GM18505 (cell line): ENCODE measurements around the gene PNMA6F.

Experiments used
- ATAC-seq: cut with Tn5 transposase; IDR thresholded peaks from one replicate; pipeline ENCODE4 v1.9.1; 2021; ENCODE audit not compliant: unreplicated experiment
- POLR2A ChIP-seq: IDR thresholded peaks from 4 replicates; pipeline ENCODE4 v1.6.1; 2011; ENCODE audit warnings: borderline replicate concordance; ENCODE audit not compliant: insufficient read depth, insufficient read length; ENCODE audit errors: extremely low read depth

PNMA6F gene

DNA sequence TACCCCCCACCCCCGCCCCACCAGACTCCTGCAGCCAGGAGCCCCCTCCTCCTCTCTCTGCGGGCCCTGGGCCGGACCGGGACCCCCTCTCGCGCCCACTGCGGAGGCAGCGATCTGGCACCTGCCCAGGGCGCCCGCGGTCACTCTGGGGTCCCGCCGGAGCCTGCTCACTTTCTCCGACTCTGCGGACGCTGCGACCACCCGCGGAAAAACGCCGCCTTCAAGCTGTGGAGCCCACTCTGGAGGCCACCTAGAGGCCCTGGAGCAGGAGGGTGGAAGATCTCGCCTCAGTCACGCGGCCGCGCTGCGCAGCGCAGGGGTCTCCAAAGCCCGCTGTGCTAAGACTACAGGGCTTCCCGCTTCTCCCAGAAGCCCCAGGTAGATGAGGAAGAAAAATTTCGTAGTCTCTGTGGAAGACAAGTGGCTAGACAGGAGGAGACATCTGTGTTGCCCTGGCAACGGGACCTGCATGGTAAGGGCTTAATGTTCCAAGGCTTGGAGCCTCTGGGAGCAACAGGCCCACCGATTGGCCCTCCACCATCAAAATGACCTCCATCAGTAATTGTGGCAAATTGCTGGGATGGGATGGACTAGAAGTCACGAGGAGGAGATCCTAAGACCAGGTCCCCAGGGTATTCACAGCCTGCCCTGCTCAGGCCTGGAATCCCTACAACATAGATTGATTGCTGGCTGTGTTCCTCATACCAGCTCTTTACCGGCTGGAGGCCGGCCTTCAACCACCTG, at the start of gene PNMA6F:
TSS of gene PNMA6F (minus strand) at position 387 of the 744 bp plus-strand sequence. CDS start 1,093 bp downstream, outside the sequence.
- TF ChIP-seq POLR2A: no peak
- ATAC-seq: no peak

DNA sequence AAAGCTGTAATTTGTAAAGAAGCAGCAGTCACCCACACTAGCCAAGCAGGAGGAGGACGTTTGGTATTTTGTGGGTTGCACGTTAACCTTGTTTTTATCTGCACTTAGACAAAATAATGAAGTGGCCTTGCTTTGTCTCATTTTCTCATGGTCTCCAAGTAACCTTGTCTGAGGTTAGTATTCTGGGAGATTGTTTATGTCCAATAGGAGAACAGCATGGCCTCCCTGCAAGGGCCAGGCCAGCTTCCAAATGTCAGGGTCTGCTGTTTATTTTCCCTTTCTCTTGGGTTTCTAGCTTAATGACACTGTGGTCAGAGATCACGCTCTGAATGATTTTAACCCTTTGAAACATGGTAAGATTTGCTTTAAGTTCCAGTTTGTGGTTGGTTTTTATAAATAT, 49.7 kb upstream of the PNMA6F start:
- no peak for TF ChIP-seq POLR2A
- no peak for ATAC-seq

DNA sequence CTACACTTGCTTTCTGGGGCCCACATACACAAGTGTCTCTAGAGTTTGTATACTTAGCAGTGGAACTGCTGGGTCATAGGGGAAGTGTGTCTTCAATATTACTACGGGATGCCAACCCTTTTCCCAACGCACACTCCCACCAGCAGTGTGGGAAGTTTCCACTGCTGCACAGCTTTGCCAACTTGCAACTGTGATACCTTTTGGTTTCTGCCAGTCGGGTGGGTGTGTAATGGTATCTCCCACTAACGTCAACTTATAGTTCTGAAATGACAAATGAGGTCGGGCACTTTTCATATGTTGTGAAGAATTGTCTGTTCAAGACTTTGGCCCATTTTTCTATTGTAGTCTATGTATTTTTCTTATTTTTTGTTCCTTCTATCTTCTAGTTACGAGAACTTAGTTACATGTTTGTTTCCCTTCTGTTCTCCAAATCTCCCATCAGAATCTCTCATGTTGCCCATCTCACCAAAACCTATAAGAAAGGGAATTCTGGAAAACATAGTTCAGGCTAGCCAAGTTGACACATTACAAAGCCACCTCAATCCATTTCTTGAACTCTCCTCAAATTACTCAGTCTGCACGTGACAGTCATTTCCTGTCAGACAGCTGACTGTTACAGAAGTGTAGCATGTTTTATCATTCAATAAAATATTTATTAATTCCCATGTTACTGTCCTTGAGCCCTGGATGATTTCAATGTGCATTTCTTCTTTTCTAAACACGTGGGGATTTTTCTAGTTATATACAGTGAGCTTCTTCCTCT, 48.9 kb upstream of the PNMA6F start:
- TF ChIP-seq POLR2A: no peak
- ATAC-seq: no peak

DNA sequence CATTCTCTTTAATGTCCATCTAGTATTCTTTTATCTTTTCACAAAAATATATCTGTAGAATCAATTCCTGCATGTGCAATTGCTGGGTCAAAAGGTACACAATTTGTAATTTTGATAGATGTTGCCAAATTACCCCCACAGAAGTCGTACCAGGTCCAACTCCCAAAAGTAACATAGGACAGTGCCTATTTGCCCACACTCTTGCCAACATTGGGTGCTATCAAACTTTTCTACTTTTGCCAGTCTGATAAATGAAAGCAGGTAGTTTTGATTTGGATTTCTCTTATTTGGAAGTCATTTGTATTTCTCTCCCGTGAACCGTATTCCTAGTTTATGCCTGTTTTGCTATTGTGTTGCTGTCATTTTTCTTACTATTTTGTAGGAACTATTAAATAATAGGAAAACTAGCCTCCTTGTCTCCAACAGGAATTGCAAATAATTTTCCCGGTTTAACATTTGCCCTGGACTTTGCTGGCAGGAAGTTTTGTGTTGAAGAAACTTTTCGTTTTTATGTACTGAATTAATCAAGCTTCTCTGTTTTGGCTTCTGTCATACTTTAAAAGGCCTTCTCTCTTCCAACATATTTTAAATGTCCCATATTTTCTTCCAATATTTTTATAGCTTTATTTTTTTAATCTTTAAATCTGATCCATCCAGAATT, 45.4 kb upstream of the PNMA6F start:
- no peak for TF ChIP-seq POLR2A
- ATAC-seq: no peak

DNA sequence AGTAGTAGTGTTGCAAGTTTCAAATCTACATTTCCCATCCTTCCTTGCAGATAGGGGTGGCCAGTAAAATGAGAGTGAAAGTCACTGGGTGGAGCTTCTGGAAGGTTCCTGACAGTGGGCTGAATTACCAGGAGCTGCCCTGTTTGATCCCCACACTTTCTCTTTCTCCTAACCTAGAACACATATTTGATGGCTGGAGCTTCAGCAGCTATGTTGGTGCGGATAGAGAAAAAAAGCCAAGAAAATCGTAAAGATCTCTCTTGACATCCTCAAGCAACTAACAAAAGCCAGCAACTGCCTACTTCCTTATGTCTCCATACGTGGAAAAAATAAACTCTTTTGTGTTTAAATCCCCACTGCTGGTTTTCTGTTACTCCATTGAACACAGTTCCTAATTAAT, 44.6 kb upstream of the PNMA6F start:
- no peak for ATAC-seq
- no peak for TF ChIP-seq POLR2A

DNA sequence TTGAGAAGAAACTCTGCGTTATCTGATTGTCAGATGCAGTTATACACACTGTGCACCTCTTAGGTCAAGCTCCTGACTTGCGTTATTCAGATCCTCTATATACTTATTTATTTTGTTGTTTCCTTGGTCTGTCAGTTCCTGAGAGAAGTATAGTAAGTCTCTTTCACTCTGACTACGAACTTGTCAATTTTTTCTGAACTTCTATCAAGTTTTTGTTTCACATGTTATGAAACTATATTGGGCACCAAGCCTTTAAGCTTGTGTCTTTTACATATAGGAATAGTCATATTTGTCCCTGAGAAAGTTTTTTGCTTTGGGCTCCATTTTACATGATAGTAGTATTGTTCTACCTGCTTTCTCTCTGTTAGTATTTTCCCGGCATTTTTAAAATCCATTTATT, 44.1 kb upstream of the PNMA6F start:
- TF ChIP-seq POLR2A: no peak
- no peak for ATAC-seq

DNA sequence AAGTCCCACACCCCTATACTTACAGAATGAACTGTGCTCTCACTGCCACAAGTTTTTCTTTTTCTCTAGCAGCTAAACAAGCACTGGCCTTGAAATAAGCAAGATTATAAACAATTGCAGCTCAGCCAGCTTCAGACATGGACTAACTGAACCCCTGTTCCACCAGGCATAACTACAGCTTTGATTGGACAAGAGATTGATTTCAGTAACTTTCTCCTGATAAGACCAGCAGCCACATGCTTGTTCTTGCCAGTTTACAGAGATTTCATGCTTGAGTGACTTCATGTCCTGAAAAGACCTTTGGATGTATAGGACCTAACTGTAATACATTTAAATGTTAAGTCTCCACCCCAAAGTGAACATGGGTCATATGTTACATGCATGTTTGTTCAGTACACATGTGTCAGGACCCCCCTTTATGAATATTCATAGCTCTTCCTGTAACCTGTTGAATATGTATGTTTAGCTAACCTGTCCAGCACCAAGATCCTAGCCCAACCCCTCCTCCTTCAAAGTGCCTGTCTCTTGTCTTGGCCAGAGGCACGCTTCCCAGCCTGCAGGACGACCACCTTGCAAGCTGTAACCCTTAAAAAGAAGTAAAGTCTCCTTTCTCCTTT, 40.3 kb upstream of the PNMA6F start:
- TF ChIP-seq POLR2A: no peak
- ATAC-seq: no peak

DNA sequence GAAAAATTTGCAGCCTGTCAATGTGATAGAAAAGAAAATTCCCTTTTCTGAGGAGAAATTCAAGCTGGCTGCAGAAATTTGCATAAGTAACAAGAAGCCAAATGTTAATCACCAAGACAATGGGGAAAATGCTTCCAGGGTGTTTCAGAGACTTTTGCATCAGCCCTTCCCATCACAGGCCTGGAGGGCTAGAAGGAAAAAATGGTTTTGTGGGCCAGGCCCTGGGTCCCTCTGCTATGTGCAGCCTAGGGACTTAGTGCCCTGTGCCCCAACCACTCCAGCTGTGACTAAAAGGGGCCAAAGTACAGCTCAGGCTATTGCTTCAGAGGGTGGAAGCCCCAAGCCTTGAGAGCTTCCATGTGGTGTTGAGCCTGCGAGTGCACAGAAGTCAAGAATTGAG, 36.3 kb upstream of the PNMA6F start:
- ATAC-seq: no peak

DNA sequence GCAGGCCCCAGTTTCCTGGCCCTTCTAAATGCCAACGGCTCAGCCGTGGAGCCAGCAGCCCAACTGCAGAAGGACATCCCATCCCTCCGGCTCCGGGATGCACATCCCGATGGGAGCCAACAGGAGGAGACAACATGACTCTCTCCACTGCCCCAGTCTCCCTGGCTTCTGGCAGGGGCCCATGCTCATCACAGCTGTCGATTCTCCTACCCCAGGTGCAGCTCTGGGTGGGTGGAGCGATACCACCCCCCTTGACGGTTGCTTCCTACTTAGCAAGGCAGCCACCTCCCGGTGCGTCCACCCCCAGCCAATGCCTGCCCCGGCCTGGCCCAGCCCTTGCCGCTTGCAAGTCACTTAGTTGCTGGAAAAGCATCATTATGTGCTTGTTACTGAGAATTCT, 31.8 kb upstream of the PNMA6F start:
- ATAC-seq: no peak
- no peak for TF ChIP-seq POLR2A

More for the DNA sequence above, 36.3 kb upstream of the PNMA6F start:
- no peak for TF ChIP-seq POLR2A

DNA sequence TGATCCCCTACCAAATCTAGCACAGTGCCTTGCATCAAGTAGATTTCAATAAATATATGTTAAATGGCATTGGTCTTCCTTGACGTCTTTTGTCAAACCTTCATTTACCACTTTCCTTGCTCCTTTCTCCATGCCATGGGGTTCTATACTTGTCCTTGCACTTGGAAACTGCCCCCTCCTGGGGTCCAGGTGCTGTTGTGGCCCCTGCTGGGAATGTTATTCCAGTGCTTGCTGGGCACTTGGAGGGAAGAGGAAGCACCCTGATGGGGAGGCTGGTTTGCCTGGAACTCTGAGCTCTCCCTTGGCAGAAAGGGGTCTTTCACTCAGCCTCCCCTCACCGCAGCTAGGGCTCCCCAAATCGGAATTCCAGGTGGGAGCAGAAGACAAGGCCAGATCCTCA, 31.3 kb upstream of the PNMA6F start:
- ATAC-seq: no peak
- TF ChIP-seq POLR2A: no peak

DNA sequence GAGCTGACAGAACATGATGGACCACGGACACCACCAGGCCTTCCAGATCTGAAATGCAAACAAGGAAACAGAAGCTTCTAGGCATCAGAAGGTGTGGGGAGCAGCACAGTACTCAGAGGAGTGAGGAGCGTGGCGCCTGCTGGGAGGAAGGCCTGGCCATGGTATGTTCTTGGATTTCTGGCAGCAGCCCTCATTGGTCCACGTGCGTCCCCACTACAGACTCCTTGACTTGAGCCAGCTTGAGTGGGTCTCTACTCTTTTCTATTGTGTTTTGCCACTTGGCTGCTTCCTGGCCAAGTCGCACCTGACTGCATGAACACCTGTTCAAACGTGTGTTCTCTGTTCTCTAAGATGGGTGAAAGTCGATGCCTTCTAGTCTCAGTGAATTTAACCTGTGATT, 30.4 kb upstream of the PNMA6F start:
- no peak for TF ChIP-seq POLR2A
- ATAC-seq: no peak

DNA sequence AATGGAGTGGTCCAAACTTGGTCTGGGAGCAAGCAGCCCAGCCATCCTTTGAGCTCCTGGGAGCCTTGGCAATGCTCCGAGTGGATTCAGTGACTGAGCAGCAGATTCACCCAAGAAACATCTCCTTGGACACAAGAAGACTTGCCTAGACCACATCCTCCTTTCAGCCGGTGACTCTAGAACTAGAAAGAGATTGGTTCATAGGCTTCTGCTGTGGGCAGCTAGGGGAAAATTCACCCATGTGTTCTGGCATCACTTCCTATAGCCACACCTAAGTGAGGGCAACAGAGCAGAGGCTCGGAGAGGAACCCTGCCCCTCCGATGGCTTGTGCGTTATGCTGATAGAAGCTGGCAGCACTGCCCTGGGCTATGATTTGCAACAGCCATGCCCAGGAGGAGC, 28.4 kb upstream of the PNMA6F start:
- no peak for TF ChIP-seq POLR2A
- no peak for ATAC-seq

DNA sequence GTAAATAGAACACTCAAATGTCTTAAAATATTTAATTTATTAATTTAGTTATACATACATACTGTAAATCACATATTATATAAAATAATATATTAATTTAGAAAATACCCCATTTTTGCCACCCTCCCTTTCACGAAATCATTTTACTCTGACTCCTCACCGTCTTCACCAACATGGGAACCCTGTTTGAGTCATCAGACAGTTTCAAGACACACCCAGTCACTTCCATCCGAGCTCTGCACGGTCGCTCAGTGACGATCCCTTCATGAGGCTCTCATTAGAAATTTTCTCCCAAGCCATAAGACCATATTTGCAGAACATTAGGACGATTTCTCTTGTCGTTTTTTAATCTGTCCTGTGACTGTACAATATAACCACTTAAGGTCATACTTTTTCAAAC, 26.9 kb upstream of the PNMA6F start:
- no peak for TF ChIP-seq POLR2A

DNA sequence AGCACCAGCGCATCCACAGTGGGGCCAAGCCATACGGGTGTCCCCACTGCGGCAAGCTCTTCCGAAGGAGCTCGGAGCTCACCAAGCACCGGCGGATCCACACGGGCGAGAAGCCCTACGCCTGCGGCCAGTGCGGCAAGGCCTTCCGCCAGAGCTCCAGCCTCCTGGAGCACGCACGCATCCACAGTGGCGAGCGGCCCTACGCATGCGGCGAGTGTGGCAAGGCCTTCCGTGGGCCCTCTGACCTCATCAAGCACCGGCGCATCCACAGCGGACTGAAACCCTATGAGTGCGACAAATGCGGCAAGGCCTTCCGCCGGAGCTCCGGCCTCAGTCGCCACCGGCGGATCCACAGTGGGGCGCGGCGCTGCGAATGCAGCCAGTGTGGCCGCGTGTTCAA, 26.0 kb upstream of the PNMA6F start:
- ATAC-seq: no peak
- no peak for TF ChIP-seq POLR2A

More for the DNA sequence above, 26.9 kb upstream of the PNMA6F start:
- no peak for ATAC-seq

DNA sequence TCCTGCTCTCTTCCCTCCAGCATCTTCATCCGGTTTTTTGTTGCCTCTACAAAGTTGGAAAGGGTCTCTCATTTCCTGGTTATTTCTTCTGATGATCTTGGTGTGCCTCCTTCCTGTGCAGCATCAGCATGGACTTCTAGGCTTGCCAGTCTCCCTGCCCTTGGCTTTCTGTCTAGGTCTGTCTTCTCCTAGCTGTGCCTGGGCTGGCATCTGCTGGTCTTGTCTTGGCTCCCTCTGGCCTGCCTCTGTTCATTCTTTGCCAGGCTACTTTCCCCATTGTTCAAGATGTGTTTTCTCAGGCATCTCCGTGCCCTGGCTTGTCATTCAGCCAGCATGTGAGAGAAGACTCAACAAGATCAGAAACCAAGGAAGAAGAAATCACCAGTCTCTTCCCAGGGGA, 22.1 kb upstream of the PNMA6F start:
- ATAC-seq: no peak
- TF ChIP-seq POLR2A: no peak
